Aorta (tissue), 5 donors: ENCODE results near the gene RAB3IL1. TPM values are rescaled to one million over a fixed set of nuclear protein-coding genes. Genes with fewer than 3 reads are reported as not detected.
A peak's percentile ranks its signal among the peaks of the same experiment; 100 is the strongest.

ENCODE experiments used
- ATAC-seq: fragments of 200-7000 bp; cut with Tn5 transposase; one replicate; pipeline ENCODE4 v1.9.1; 2022; ENCODE audit warnings: moderate library complexity; ENCODE audit not compliant: low FRiP score
- DNase-seq, 2 donors: peaks; one replicate each; pipeline ENCODE4 v3.0.0-alpha.2; 2020
- H3K27ac ChIP-seq, 2 donors: one replicate each; pipeline ENCODE4 v1.5.1; 2013; ENCODE audit warnings: low read length in 2 of 2, mild to moderate bottlenecking in 2 of 2, moderate library complexity in 2 of 2, control low read depth in 1 of 2, inconsistent platforms in 1 of 2, low read depth in 1 of 2
- H3K27me3 ChIP-seq, 2 donors: one replicate each; pipeline ENCODE4 v1.6.1; 2013; ENCODE audit warnings: control low read depth in 1 of 2, low read length in 1 of 2, mild to moderate bottlenecking in 1 of 2, moderate library complexity in 1 of 2; ENCODE audit not compliant: insufficient read depth in 2 of 2, control insufficient read depth in 1 of 2
- H3K36me3 ChIP-seq, 2 donors: one replicate each; pipeline ENCODE4 v1.6.1; 2013; ENCODE audit warnings: control low read depth in 1 of 2, low read length in 1 of 2, mild to moderate bottlenecking in 1 of 2; ENCODE audit not compliant: insufficient read depth in 2 of 2, control insufficient read depth in 1 of 2
- H3K4me1 ChIP-seq, 2 donors: one replicate each; pipeline ENCODE4 v1.6.1; 2013; ENCODE audit warnings: low read length in 2 of 2, control low read depth in 1 of 2, mild to moderate bottlenecking in 1 of 2, moderate library complexity in 1 of 2; ENCODE audit not compliant: insufficient read depth in 2 of 2, control insufficient read depth in 1 of 2
- H3K4me3 ChIP-seq, 2 donors: one replicate each; pipeline ENCODE4 v1.5.1; 2013; ENCODE audit warnings: low read length in 2 of 2, control low read depth in 1 of 2, mild to moderate bottlenecking in 1 of 2
- H3K9me3 ChIP-seq: one replicate; pipeline ENCODE4 v1.6.1; 2013; ENCODE audit warnings: mild to moderate bottlenecking, low read length; ENCODE audit not compliant: control insufficient read depth
- WGBS, 2 donors: extraction: QIAGEN DNeasy Blood & Tissue Kit; methylation state at CpG; one replicate each; pipeline ENCODE4 v1.1.7; 2013; 5-methylcytosine and 5-hydroxymethylcytosine counted together
- intact Hi-C, 2 donors: fragments of 100-400 bp; cut with DNase I; formaldehyde crosslinking; loops; one replicate each; pipeline versions ENCODE4 v1.14.2 to v1.15.0; 2022
- polyA plus RNA-seq, 2 donors: library from polyadenylated mRNA; stranded (reverse); fragments of 200-250 nt; gene quantifications; one replicate each; pipeline ENCODE4 v1.2.3, GENCODE V29; 2013
- total RNA-seq, 2 donors: library from RNA; stranded (reverse); fragmentation: NEBNext Ultra II Directional; extraction: Animal tissue kit (Norgen Biotek cat#: 25700); gene quantifications; one replicate each; pipeline ENCODE4 v1.2.1, GENCODE V29; 2021
- donor health status: healthy with polysubstance abuse.
- donor health status: Bipolar disorder and iron deficiency.
- donor health status: DM: no; HTN: no; CAD: no.
- donor health status: DM: no; HTN: no; CAD: no.
- donor health status: DM: yes; HTN: yes; CAD: no.

Gene RAB3IL1
- total and polyA plus RNA-seq, 4 donors = 6.4 to 45.2 (median 17.6) TPM

DNA sequence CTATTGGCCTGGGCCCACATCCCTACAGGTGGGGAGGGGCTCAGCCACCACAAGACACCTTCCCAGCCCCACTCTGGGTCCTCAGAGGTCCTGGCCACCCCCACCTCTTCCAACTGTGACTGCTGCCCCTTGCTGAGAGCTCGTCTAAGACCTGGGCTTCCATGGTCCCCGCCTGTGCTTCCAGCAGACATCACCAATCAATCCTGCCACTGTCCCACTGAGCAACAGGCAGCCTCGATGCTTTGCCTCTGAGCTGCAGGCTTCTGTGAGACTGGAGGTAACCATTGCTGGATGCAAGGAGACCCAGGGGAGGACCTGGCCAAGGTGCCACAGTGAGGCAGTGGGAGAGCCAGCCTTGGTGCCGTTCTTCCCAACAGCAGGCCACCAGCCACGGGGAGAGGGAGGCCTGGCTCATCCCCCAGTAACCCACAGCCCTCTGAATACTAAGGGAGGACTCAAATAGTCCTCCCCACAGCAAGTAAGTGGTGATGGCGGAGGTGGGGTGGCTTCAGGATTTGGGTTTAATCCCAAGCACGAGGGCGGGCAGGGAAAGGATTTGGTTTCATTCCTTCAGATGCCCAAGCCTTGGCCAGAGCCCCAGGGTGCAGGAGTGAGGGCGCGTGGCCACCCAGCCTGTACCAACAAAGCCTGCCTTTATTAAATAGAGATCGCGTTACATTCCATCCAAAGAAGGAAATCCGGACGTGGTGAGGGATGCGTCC lies 20.5 kb downstream of the RAB3IL1 start:
- H3K4me1 ChIP-seq = no peaks in the 10 kb centered on the region
- H3K36me3 ChIP-seq = no peaks in the 10 kb centered on the region
- no peaks in the 10 kb centered on the region for H3K9me3 ChIP-seq
- ATAC-seq (no peak), DNase-seq (no peak)
- H3K27me3 ChIP-seq = no peaks in the 10 kb centered on the region
- intact Hi-C loops = loop anchor here in 1 of 2 donors (5.0 kb wide), 2 partner anchors 100 to 210 kb away; no protein-coding TSS in a partner anchor
- 83 to 88% methylated on average over 15 of the region's 15 CpGs for WGBS, 2 donors
- no peak overlapping the region for H3K4me3 ChIP-seq
- no peak overlapping the region for H3K27ac ChIP-seq

DNA sequence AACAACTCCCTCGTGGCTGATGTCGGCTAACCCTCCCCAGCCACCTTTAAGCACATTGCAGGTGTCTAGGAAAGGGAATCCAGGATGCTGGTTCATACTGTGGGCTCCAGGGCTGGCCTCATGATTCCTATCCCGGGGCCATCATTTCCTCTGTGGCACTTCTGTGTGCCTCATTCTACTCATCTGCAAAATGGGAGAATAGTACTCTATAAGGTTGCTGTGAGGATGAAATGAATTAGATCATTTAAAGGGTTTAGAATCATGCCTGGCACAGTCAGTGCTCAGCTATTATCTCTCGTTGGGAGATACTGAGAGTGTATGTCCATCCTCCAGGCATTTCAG lies 21.7 kb downstream of the RAB3IL1 start:
- no peak for ATAC-seq

DNA sequence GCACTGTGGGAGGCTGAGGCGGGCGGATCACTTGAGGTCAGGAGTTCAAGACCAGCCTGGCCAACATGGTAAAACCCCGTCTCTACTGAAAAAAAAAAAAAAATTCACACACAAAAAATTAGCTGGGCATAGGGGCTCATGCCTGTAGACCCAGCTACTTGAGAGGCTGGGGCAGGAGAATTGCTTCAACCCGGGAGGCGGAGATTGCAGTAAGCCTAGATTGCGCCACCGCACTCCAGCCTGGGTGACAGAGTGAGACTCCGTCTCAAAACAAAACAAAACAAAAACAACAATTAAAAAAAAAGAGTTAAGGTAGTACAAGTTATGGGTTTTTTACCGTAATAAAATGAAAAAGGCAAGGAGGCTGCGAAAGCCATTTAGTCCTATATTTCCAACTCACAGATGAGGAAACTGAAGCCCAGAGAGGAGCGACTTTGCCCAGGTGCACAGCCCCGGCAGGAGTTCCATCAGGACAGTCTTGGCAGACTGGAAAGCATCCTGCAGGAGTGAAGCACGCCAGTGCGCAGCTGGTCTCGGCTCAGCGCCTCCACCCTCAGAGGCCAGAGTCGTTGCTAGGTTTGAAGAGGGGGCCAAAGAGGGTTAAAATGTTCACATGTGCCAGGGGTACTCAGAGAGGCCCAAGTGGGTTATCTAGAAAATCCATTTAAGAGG lies 22.2 kb downstream of the RAB3IL1 start:
- Histone ChIP-seq H3K27me3 (no peaks in the 10 kb centered on the region), H3K36me3 (no peaks in the 10 kb centered on the region), H3K27ac (no peak overlapping the region), H3K4me1 (no peaks in the 10 kb centered on the region), H3K4me3 (no peak overlapping the region), H3K9me3 (no peaks in the 10 kb centered on the region)
- 82 to 83% methylated on average over 15 to 17 of the region's 17 CpGs for WGBS, 2 donors
- ATAC-seq = no peak
- no peak for DNase-seq
- intact Hi-C loops = loop anchor here in 1 of 2 donors (5.0 kb wide), 2 partner anchors 98 to 212 kb away; no protein-coding TSS in a partner anchor

More for the DNA sequence above, 21.7 kb downstream of the RAB3IL1 start:
- WGBS, 2 donors = 70 to 80% methylated on average over 4 of the region's 4 CpGs
- no peaks in the 10 kb centered on the region for H3K9me3 ChIP-seq
- no peaks in the 10 kb centered on the region for H3K36me3 ChIP-seq
- H3K27me3 ChIP-seq = no peaks in the 10 kb centered on the region
- H3K27ac ChIP-seq = no peak overlapping the region
- intact Hi-C loops = loop anchor here in 1 of 2 donors (5.0 kb wide), 2 partner anchors 98 to 212 kb away; no protein-coding TSS in a partner anchor
- no peaks in the 10 kb centered on the region for H3K4me1 ChIP-seq
- DNase-seq = no peak
- H3K4me3 ChIP-seq = no peak overlapping the region

DNA sequence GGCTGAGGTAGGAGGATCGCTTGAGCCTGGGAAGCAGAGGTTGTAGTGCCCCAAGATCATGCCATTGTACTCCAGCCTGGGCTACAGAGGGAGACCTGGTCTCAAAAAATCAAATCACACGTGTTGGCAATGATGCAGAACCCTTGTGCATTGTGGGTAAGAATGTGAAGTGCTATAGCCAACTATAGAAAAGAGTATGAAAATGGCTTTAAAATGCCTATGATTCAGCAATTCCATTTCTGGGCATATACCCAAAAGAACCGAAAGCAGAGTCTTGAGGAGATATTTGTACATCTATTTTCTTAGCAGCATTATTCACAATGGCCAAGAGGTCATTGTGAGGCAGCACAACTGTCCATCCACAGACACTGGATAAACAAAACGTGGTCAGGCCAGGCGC lies 23.4 kb downstream of the RAB3IL1 start:
- 48 to 52% methylated on average over 5 of the region's 5 CpGs for WGBS, 2 donors
- ATAC-seq (no peak), DNase-seq (no peak)
- H3K27ac ChIP-seq = no peak overlapping the region
- H3K4me3 ChIP-seq = no peak overlapping the region
- no peaks in the 10 kb centered on the region for H3K4me1 ChIP-seq
- no peaks in the 10 kb centered on the region for H3K36me3 ChIP-seq
- intact Hi-C loops = loop anchor here in 1 of 2 donors (5.0 kb wide), 2 partner anchors 67 to 78 kb away; partner anchors contain the start of gene FADS2
- no peaks in the 10 kb centered on the region for H3K27me3 ChIP-seq
- no peaks in the 10 kb centered on the region for H3K9me3 ChIP-seq

DNA sequence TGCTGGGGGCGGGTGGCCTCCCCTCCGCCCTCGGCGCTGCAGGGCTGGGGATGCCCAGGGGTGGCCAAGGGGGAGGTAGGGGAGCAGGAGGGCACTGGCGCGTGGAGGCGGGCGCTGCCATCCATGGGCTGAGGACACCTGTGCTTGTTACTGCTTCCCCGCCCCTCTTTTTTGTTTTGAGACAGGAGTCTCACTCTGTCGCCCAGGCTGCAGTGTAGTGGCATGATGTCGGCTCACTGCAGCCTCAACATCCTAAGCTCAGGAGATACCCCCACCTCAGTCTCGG lies 25.3 kb downstream of the RAB3IL1 start:
- intact Hi-C loops = loop anchor here in 1 of 2 donors (5.0 kb wide), 2 partner anchors 65 to 80 kb away; partner anchors contain the start of gene FADS2
- WGBS, 2 donors = 28 to 34% methylated on average over 11 to 12 of the region's 12 CpGs
- Histone ChIP-seq H3K27me3 (no peaks in the 10 kb centered on the region), H3K4me1 (no peaks in the 10 kb centered on the region), H3K36me3 (no peaks in the 10 kb centered on the region), H3K9me3 (no peaks in the 10 kb centered on the region), H3K27ac (peak overlapping the region in 1 of 2 donors; percentile 11), H3K4me3 (no peak overlapping the region)
- DNase-seq (no peak), ATAC-seq (peak; percentile 3)

DNA sequence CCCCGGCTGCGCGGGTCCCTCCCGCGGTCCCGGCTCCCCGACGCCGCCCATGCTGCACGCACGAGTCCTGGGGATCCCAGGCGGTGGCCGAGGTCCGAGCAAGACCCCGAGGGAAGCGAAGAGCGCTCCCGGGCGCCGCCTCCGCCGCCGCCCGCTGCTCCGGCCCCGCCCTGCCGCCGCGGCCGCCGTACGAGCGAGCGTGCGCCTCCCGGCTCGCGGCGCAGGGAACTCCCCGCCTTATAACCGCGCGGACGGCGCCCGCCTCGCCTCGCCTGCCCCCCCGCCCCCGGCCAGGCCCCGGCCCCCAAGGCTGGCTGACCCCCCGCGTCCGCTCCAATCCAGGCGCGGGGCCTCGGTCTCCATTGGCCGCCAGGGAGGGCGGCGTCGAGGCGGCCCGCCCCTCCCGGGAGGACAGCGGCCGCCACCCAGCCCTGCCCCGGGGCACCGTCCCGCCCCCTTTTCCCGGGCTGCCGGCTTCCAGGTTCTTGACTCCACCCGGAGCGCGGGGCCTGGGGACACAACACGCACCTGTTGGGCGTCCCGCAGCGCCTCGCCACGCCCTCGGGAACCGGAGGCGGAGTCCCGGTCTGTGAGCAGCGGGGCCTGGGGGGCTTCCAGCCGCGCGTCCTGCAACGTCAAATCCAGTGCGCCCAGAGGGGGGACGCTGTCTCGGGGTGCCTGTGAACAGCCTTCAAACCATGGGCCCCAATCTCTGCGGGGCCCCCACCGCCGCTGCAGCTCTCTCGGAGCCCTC lies 25.9 kb downstream of the RAB3IL1 start, which contains the start of gene FADS3:
TSS of gene FADS3 (minus strand) at position 215 of the 754 bp plus-strand sequence. CDS start at position 51, 164 bp downstream.
- H3K27me3 ChIP-seq = no peaks in the 10 kb centered on the region
- ATAC-seq (peak; percentile 91), DNase-seq (peak; percentile 89 to 95)
- 1% methylated on average over 34 to 96 of the region's 96 CpGs for WGBS, 2 donors
- H3K27ac ChIP-seq = peak within 1 kb of the TSS; percentile 0 to 87
- H3K36me3 ChIP-seq = no peaks in the 10 kb centered on the region
- H3K4me3 ChIP-seq = peak within 1 kb of the TSS; percentile 43 to 44
- intact Hi-C loops = loop anchor here in 1 of 2 donors (5.0 kb wide), 2 partner anchors 64 to 81 kb away; partner anchors contain the start of gene FADS2
- no peaks in the 10 kb centered on the region for H3K4me1 ChIP-seq
- H3K9me3 ChIP-seq = no peaks in the 10 kb centered on the region

DNA sequence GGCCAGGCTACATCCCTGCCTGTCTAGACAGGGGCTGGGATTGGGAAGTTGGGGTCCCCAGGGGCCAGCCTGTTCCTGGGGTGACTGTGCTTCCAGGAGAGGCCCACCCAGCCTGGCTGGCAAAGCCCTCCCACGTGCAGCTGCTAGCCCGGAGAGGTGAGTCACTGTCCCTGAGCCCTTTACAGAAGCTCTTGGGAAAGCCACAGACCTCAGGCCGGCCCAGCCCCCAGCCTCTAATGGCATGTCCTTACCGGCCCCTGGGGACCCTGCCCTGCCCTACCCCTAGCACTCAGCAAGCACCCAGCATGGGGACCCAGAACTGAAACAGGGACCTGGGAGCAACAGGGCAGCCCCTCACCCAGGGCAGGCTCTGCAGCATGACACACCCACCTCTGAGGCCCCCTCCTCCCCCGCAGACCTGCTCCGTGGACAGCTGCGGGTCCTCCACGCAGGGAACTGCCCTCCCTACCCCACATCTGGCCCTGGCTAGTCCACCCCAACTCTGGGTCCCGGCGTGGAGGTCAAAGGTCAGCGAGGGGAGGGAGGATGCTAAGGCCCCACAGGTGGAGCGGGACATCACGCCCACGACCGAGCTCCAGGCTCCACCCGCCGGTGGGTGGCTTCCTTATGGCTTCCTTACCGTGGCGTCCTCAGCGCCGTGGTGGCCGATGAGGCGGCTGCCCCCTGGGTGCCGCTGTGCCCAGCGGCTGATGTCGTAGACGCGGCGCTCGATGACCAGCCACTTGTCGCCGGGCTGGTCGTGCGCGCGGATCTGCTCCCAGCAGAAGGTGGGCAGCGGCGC lies 26.6 kb downstream of the RAB3IL1 start:
- H3K4me1 ChIP-seq = no peaks in the 10 kb centered on the region
- no peaks in the 10 kb centered on the region for H3K9me3 ChIP-seq
- intact Hi-C loops = loop anchor here in 1 of 2 donors (5.0 kb wide), 2 partner anchors 63 to 82 kb away; partner anchors contain the start of gene FADS2
- ATAC-seq (peak; percentile 23), DNase-seq (peak; percentile 88 to 94)
- H3K36me3 ChIP-seq = no peaks in the 10 kb centered on the region
- WGBS, 2 donors = 0 to 1% methylated on average over 37 to 38 of the region's 38 CpGs
- peak overlapping the region; percentile 43 to 44 for H3K4me3 ChIP-seq
- peak overlapping the region; percentile 0 to 87 for H3K27ac ChIP-seq
- no peaks in the 10 kb centered on the region for H3K27me3 ChIP-seq

DNA sequence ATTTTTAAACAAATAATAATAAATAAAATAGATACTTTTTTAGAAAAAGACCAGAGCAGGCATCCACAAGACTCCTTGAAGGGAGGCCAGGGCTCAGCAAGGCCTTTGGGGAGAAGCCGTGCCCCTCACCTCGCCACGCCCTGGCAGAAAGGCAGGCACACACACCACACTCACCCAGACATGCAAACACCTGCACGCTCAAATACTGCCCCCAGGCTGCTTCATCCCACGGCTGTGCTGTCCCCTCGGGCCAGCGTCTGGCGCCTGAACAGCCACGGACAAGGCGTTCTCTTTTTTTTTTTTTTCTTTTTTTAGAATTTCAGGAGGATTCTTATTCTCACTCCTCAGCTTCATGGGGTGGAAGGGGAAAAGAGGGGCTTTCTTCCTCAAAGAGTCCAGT lies 27.5 kb downstream of the RAB3IL1 start:
- no peak for ATAC-seq
- WGBS, 2 donors = 20 to 21% methylated on average over 10 of the region's 10 CpGs
- no peaks in the 10 kb centered on the region for H3K27me3 ChIP-seq
- intact Hi-C loops = loop anchor here in 1 of 2 donors (5.0 kb wide), 2 partner anchors 63 to 82 kb away; partner anchors contain the start of gene FADS2
- H3K9me3 ChIP-seq = no peaks in the 10 kb centered on the region
- H3K27ac ChIP-seq = peak overlapping the region in 1 of 2 donors; percentile 69
- no peak for DNase-seq
- no peaks in the 10 kb centered on the region for H3K36me3 ChIP-seq
- peak overlapping the region; percentile 43 to 44 for H3K4me3 ChIP-seq
- no peaks in the 10 kb centered on the region for H3K4me1 ChIP-seq
